GM23338 (cell line): ENCODE measurements around the gene KRT78.

Source experiments
- CREB1 ChIP-seq: fragments of 250-450 bp; sonication (Bioruptor Pico); IDR thresholded peaks from 2 replicates; pipeline ENCODE4 v1.5.0; 2020; ENCODE audit warnings: low read depth, mild to moderate bottlenecking, moderate library complexity
- CTCF ChIP-seq, 2 experiments: fragments of 200-600 bp in 1 of 2; sonication (generic) in 1 of 2; conservative IDR thresholded peaks; 2 replicates each; pipeline versions ENCODE4 v1.5.1 to v1.6.1; 2016 to 2017; ENCODE audit warnings: antibody characterized with exemption in 2 of 2, low read depth in 2 of 2, mild to moderate bottlenecking in 2 of 2, moderate library complexity in 1 of 2
- ETS1 ChIP-seq: IDR thresholded peaks from 2 replicates; pipeline ENCODE4 v1.6.1; 2016; ENCODE audit warnings: antibody characterized with exemption
- EZH2 ChIP-seq: fragments of 200-600 bp; sonication (generic); IDR thresholded peaks from one replicate; pipeline ENCODE4 v1.8.0; 2017; ENCODE audit warnings: antibody characterized with exemption, mild to moderate bottlenecking, low read depth; ENCODE audit not compliant: unreplicated experiment
- EZH2phosphoT487 ChIP-seq: fragments of 200-600 bp; sonication (generic); IDR thresholded peaks from one replicate; pipeline ENCODE4 v1.8.1; 2018; ENCODE audit warnings: antibody characterized with exemption; ENCODE audit not compliant: unreplicated experiment
- JUNB ChIP-seq: IDR thresholded peaks from one replicate; pipeline ENCODE4 v1.6.1; 2016; ENCODE audit warnings: antibody characterized with exemption; ENCODE audit not compliant: unreplicated experiment
- POLR2AphosphoS5 ChIP-seq: IDR thresholded peaks from 2 replicates; pipeline ENCODE4 v1.6.1; 2016; ENCODE audit warnings: antibody characterized with exemption, low read depth
- REST ChIP-seq: IDR thresholded peaks from one replicate; pipeline ENCODE4 v1.6.1; 2018; ENCODE audit warnings: antibody characterized with exemption; ENCODE audit not compliant: unreplicated experiment
- ZNF114 ChIP-seq: fragments of 250-450 bp; sonication (Bioruptor Pico); IDR thresholded peaks from 2 replicates; pipeline ENCODE4 v1.5.0; 2020; ENCODE audit warnings: mild to moderate bottlenecking, moderate library complexity
- ZNF331 ChIP-seq: fragments of 250-450 bp; sonication (Bioruptor Pico); IDR thresholded peaks from 2 replicates; pipeline ENCODE4 v1.5.0; 2020; ENCODE audit warnings: low read depth, mild to moderate bottlenecking, moderate library complexity

- TF ChIP-seq REST (no peak), CTCF (conservative IDR thresholded peaks at IDR 0.05; ENCODE audit: low read depth in 2 of 2) (no peak), POLR2AphosphoS5 (no peak), ZNF331 (CRISPR knock-in tag) (no peak), EZH2 (no peak), EZH2phosphoT487 (no peak), ETS1 (no peak), ZNF114 (CRISPR knock-in tag) (no peak), CREB1 (CRISPR knock-in tag) (no peak), JUNB (no peak)
These were observed 36.8 kb downstream of the KRT78 start for GRCh38 chr12:52812073-52812400.
